Gastroesophageal sphincter (tissue), 4 donors: ENCODE data around the gene CDR2L. TPM values are rescaled to one million over a fixed set of nuclear protein-coding genes. Genes with fewer than 3 reads are reported as not detected.

ENCODE experiments used
- ATAC-seq: fragments of 150-250 bp; one replicate; pipeline ENCODE4 v1.9.1; 2016; ENCODE audit warnings: mild to moderate bottlenecking, moderate library complexity
- H3K27ac ChIP-seq, 4 donors: fragments of 200-600 bp; sonication (generic) in 3 of 4; 1 replicate in 3 of 4; 2 replicates in 1 of 4; pipeline ENCODE4 v1.5.1; 2016 to 2019
- H3K27me3 ChIP-seq: fragments of 200-600 bp; sonication (generic); one replicate; pipeline ENCODE4 v1.5.1; 2019
- H3K36me3 ChIP-seq, 2 donors: fragments of 200-600 bp; sonication (generic); one replicate each; pipeline ENCODE4 v1.5.1; 2019; ENCODE audit warnings: control low read depth in 1 of 2
- H3K4me1 ChIP-seq, 3 donors: fragments of 200-600 bp; sonication (generic); 1 replicate in 2 of 3; 2 replicates in 1 of 3; pipeline ENCODE4 v1.5.1; 2016 to 2019; ENCODE audit warnings: control low read depth in 2 of 3
- H3K4me3 ChIP-seq, 2 donors: fragments of 200-600 bp; sonication (generic); one replicate each; pipeline ENCODE4 v1.5.1; 2019; ENCODE audit warnings: mild to moderate bottlenecking in 1 of 2, moderate library complexity in 1 of 2
- H3K9me3 ChIP-seq, 3 donors: fragments of 200-600 bp; sonication (generic); one replicate each; pipeline ENCODE4 v1.5.1; 2017 to 2019; ENCODE audit warnings: control low read depth in 2 of 3
- CTCF ChIP-seq, 4 experiments: fragments of 200-600 bp in 2 of 4; fragments of 450-650 bp in 2 of 4; sonication (generic) in 1 of 4; IDR thresholded peaks; one replicate each; pipeline ENCODE4 v1.5.1; 2017 to 2019; ENCODE audit warnings: antibody characterized with exemption in 4 of 4, mild to moderate bottlenecking in 2 of 4, moderate library complexity in 2 of 4
- EP300 ChIP-seq: sonication (generic); formaldehyde crosslinking; IDR thresholded peaks from one replicate; pipeline ENCODE4 v1.6.1; 2017; ENCODE audit warnings: antibody characterized with exemption, mild to moderate bottlenecking
- POLR2A ChIP-seq, 2 donors: fragments of 450-650 bp; IDR thresholded peaks; one replicate each; pipeline ENCODE4 v1.6.1; 2017; ENCODE audit warnings: antibody characterized with exemption in 2 of 2, mild to moderate bottlenecking in 2 of 2, moderate library complexity in 1 of 2
- POLR2AphosphoS5 ChIP-seq: sonication (generic); formaldehyde crosslinking; IDR thresholded peaks from one replicate; pipeline ENCODE4 v1.6.1; 2017; ENCODE audit warnings: antibody characterized with exemption
- WGBS, 2 donors: methylation state at CpG; one replicate each; pipeline ENCODE4 v1.1.5; 2018; ENCODE audit warnings: low coverage in 1 of 2; 5-methylcytosine and 5-hydroxymethylcytosine counted together
- small RNA-seq, 4 donors: library from RNA; depleted of rRNA; stranded (forward); fragments of <200 nt; gene quantifications; one replicate each; pipeline ENCODE3, GENCODE V24; 2016
- total RNA-seq, 4 donors: library from RNA; depleted of rRNA; stranded (reverse); fragments of >200 nt; gene quantifications; one replicate each; pipeline ENCODE4 v1.1.0, GENCODE V29; 2016

Gene CDR2L
- total RNA-seq, 4 donors from 2014 or later: 11.8 to 35.3 (median 18.1) TPM

- ATAC-seq: no peak
- Histone ChIP-seq H3K9me3 (no peaks in the 10 kb centered on the region), H3K4me1 (peaks cover 0 to 43% (median 21%) of the 10 kb centered on the region in 3 donors), H3K36me3 (peaks cover 0 to 49% of the 10 kb centered on the region in 2 donors), H3K27me3 (no peaks in the 10 kb centered on the region), H3K27ac (peak overlapping the region in 3 of 4 donors; percentile 90 to 100 (median 99)), H3K4me3 (no peak overlapping the region)
- TF ChIP-seq POLR2A (IDR thresholded peaks at IDR 0.05): no peak
- TF ChIP-seq EP300: no peak
- TF ChIP-seq CTCF (IDR thresholded peaks at IDR 0.05): no peak
- TF ChIP-seq POLR2AphosphoS5: no peak
- 73% methylated on average over 5 of the region's 5 CpGs for WGBS, 2 donors
Observed at GRCh38 chr17:75049057-75049456, 61.6 kb downstream of the CDR2L start.

GRCh38 chr17:75049706-75050105, 62.3 kb downstream of the CDR2L start:
- H3K36me3 ChIP-seq: peaks cover 0 to 56% of the 10 kb centered on the region in 2 donors
- TF ChIP-seq POLR2A (IDR thresholded peaks at IDR 0.05) (no peak), CTCF (IDR thresholded peaks at IDR 0.05) (no peak), EP300 (no peak), POLR2AphosphoS5 (no peak)
- H3K27ac ChIP-seq: no peak overlapping the region

GRCh38 chr17:75051941-75052340, 64.5 kb downstream of the CDR2L start:
- 50 to 62% methylated on average over 2 of the region's 2 CpGs for WGBS, 2 donors
- ATAC-seq: no peak
- no peak for TF ChIP-seq CTCF (IDR thresholded peaks at IDR 0.05)
- Histone ChIP-seq H3K27me3 (no peaks in the 10 kb centered on the region), H3K4me3 (no peak overlapping the region), H3K4me1 (peaks cover 0 to 24% (median 15%) of the 10 kb centered on the region in 3 donors), H3K27ac (no peak overlapping the region), H3K9me3 (no peaks in the 10 kb centered on the region), H3K36me3 (peaks cover 0 to 78% of the 10 kb centered on the region in 2 donors)

More at GRCh38 chr17:75049706-75050105, 62.3 kb downstream of the CDR2L start:
- ATAC-seq: no peak
- no peak overlapping the region for H3K4me3 ChIP-seq
- no peaks in the 10 kb centered on the region for H3K27me3 ChIP-seq
- H3K9me3 ChIP-seq: no peaks in the 10 kb centered on the region
- H3K4me1 ChIP-seq: peaks cover 0 to 40% (median 21%) of the 10 kb centered on the region in 3 donors

Small RNA genes lying within 50 kb of the gene (small RNA-seq; reads per million reads assigned to genes)
- gene RN7SL573P (0 reads per million in 4 donors), gene RNU6-362P (0 reads per million in 4 donors)

Other genes starting within 250 kb of the CDR2L start
- 10 to 100 TPM; 10.3 to 25.7 (median 19.9) TPM for gene NHERF1, start 239.0 kb upstream of the CDR2L start, total RNA-seq
- gene NAT9, start 211.3 kb upstream of the CDR2L start, total RNA-seq: 10 to 100 TPM; 21.7 to 34.7 (median 26.3) TPM
- gene GRIN2C, start 127.7 kb upstream of the CDR2L start, total RNA-seq: 1 to 10 TPM in 1 of 4 donors, under 1 TPM in 2, not detected in 1; 0.16 to 3.5 (median 0.42) TPM
- gene FDXR, start 114.6 kb upstream of the CDR2L start, total RNA-seq: 1 to 10 TPM; 3.6 to 7.8 (median 4.6) TPM
- gene FADS6, start 94.0 kb upstream of the CDR2L start, total RNA-seq: under 1 TPM in 1 of 4 donors, not detected in 3; 0.37 TPM
- gene USH1G, start 64.4 kb upstream of the CDR2L start, total RNA-seq: not detected
- not detected for gene OTOP2, start 63.4 kb upstream of the CDR2L start, total RNA-seq
- gene OTOP3, start 51.7 kb upstream of the CDR2L start, total RNA-seq: under 1 TPM in 2 of 4 donors, not detected in 2; 0.31 to 0.82 TPM
- 10 to 100 TPM in 2 of 4 donors, 1 to 10 TPM in 2; 4.6 to 21.9 (median 10.8) TPM for gene HID1, start 14.9 kb upstream of the CDR2L start, total RNA-seq
- gene MRPL58, start 25.0 kb downstream of the CDR2L start, total RNA-seq: 100 to 1,000 TPM in 1 of 4 donors, 10 to 100 TPM in 3; 36.6 to 112 (median 50.5) TPM
- gene ATP5PD, start 59.3 kb downstream of the CDR2L start, total RNA-seq: 100 to 1,000 TPM; 213 to 337 (median 307) TPM
- 10 to 100 TPM; 27.1 to 39.7 (median 28.8) TPM for gene KCTD2, start 59.6 kb downstream of the CDR2L start, total RNA-seq
- gene SLC16A5, start 100.3 kb downstream of the CDR2L start, total RNA-seq: 1 to 10 TPM; 4.0 to 6.9 (median 5.2) TPM
- gene ARMC7, start 122.3 kb downstream of the CDR2L start, total RNA-seq: 1 to 10 TPM; 2.4 to 6.1 (median 3.9) TPM
- gene NT5C, start 144.1 kb downstream of the CDR2L start, total RNA-seq: 100 to 1,000 TPM in 2 of 4 donors, 10 to 100 TPM in 2; 74.5 to 121 (median 99.6) TPM
- 10 to 100 TPM in 3 of 4 donors, 1 to 10 TPM in 1; 9.3 to 48.5 (median 25.0) TPM for gene JPT1, start 166.9 kb downstream of the CDR2L start, total RNA-seq
- 10 to 100 TPM; 67.7 to 95.2 (median 69.9) TPM for gene SUMO2, start 195.3 kb downstream of the CDR2L start, total RNA-seq
- 10 to 100 TPM; 19.6 to 62.3 (median 22.3) TPM for gene NUP85, start 218.0 kb downstream of the CDR2L start, total RNA-seq